ENCODE measurements around the gene MAN1A1.

The MAN1A1 gene

GRCh38 chr6:119145111-119145510 is 204.4 kb downstream of the MAN1A1 start:
- no peaks in the 10 kb centered on the region for H3K9me3 ChIP-seq (ENCODE audit: control insufficient read depth in 1 of 2, low read length in 2 of 2)
- H3K4me1 ChIP-seq (ENCODE audit: control insufficient read depth in 1 of 2, insufficient read depth in 2 of 2, low read length in 2 of 2), result peaks cover 8 to 9% of the 10 kb centered on the region in 2 donors
- H3K36me3 ChIP-seq (ENCODE audit: control insufficient read depth in 1 of 2, insufficient read depth in 2 of 2, low read length in 2 of 2), result no peaks in the 10 kb centered on the region
- H3K27ac ChIP-seq (ENCODE audit: low read length), result no peak overlapping the region
- no peak overlapping the region for H3K4me3 ChIP-seq (ENCODE audit: low read depth in 1 of 2, low read length in 2 of 2)
- no peaks in the 10 kb centered on the region for H3K27me3 ChIP-seq (ENCODE audit: low read depth, low read length)

- Histone ChIP-seq H3K27ac (ENCODE audit: low read length) (no peak overlapping the region), H3K4me1 (ENCODE audit: control insufficient read depth in 1 of 2, insufficient read depth in 2 of 2, low read length in 2 of 2) (peaks cover 0 to under 1% of the 10 kb centered on the region in 2 donors), H3K27me3 (ENCODE audit: low read depth, low read length) (no peaks in the 10 kb centered on the region), H3K9me3 (ENCODE audit: control insufficient read depth in 1 of 2, low read length in 2 of 2) (no peaks in the 10 kb centered on the region), H3K4me3 (ENCODE audit: low read depth in 1 of 2, low read length in 2 of 2) (no peak overlapping the region), H3K36me3 (ENCODE audit: control insufficient read depth in 1 of 2, insufficient read depth in 2 of 2, low read length in 2 of 2) (no peaks in the 10 kb centered on the region)
Measured at GRCh38 chr6:119142637-119143036, 206.9 kb downstream of the MAN1A1 start.

GRCh38 chr6:119142041-119142440 is 207.5 kb downstream of the MAN1A1 start:
- no peaks in the 10 kb centered on the region for H3K27me3 ChIP-seq (ENCODE audit: low read depth, low read length)
- no peaks in the 10 kb centered on the region for H3K4me1 ChIP-seq (ENCODE audit: control insufficient read depth in 1 of 2, insufficient read depth in 2 of 2, low read length in 2 of 2)
- H3K27ac ChIP-seq (ENCODE audit: low read length), result no peak overlapping the region
- H3K36me3 ChIP-seq (ENCODE audit: control insufficient read depth in 1 of 2, insufficient read depth in 2 of 2, low read length in 2 of 2), result no peaks in the 10 kb centered on the region
- H3K4me3 ChIP-seq (ENCODE audit: low read depth in 1 of 2, low read length in 2 of 2), result no peak overlapping the region
- H3K9me3 ChIP-seq (ENCODE audit: control insufficient read depth in 1 of 2, low read length in 2 of 2), result no peaks in the 10 kb centered on the region

GRCh38 chr6:119140196-119141140 is 209.1 kb downstream of the MAN1A1 start:
- no peak overlapping the region for H3K27ac ChIP-seq (ENCODE audit: low read length)
- H3K4me1 ChIP-seq (ENCODE audit: control insufficient read depth in 1 of 2, insufficient read depth in 2 of 2, low read length in 2 of 2), result no peaks in the 10 kb centered on the region
- H3K27me3 ChIP-seq (ENCODE audit: low read depth, low read length), result no peaks in the 10 kb centered on the region
- H3K36me3 ChIP-seq (ENCODE audit: control insufficient read depth in 1 of 2, insufficient read depth in 2 of 2, low read length in 2 of 2), result no peaks in the 10 kb centered on the region
- H3K9me3 ChIP-seq (ENCODE audit: control insufficient read depth in 1 of 2, low read length in 2 of 2), result no peaks in the 10 kb centered on the region
- H3K4me3 ChIP-seq (ENCODE audit: low read depth in 1 of 2, low read length in 2 of 2), result no peak overlapping the region

- Histone ChIP-seq H3K4me1 (ENCODE audit: control insufficient read depth in 1 of 2, insufficient read depth in 2 of 2, low read length in 2 of 2) (no peaks in the 10 kb centered on the region), H3K27ac (ENCODE audit: low read length) (no peak overlapping the region), H3K27me3 (ENCODE audit: low read depth, low read length) (no peaks in the 10 kb centered on the region), H3K36me3 (ENCODE audit: control insufficient read depth in 1 of 2, insufficient read depth in 2 of 2, low read length in 2 of 2) (no peaks in the 10 kb centered on the region), H3K4me3 (ENCODE audit: low read depth in 1 of 2, low read length in 2 of 2) (no peak overlapping the region), H3K9me3 (ENCODE audit: control insufficient read depth in 1 of 2, low read length in 2 of 2) (no peaks in the 10 kb centered on the region)
Measured at GRCh38 chr6:119138906-119139541, 210.5 kb downstream of the MAN1A1 start.

GRCh38 chr6:119137194-119138072 is 212.1 kb downstream of the MAN1A1 start:
- no peaks in the 10 kb centered on the region for H3K9me3 ChIP-seq (ENCODE audit: control insufficient read depth in 1 of 2, low read length in 2 of 2)
- no peak overlapping the region for H3K27ac ChIP-seq (ENCODE audit: low read length)
- no peaks in the 10 kb centered on the region for H3K36me3 ChIP-seq (ENCODE audit: control insufficient read depth in 1 of 2, insufficient read depth in 2 of 2, low read length in 2 of 2)
- no peaks in the 10 kb centered on the region for H3K4me1 ChIP-seq (ENCODE audit: control insufficient read depth in 1 of 2, insufficient read depth in 2 of 2, low read length in 2 of 2)
- no peak overlapping the region for H3K4me3 ChIP-seq (ENCODE audit: low read depth in 1 of 2, low read length in 2 of 2)
- H3K27me3 ChIP-seq (ENCODE audit: low read depth, low read length), result no peaks in the 10 kb centered on the region

GRCh38 chr6:119134752-119135151 is 214.8 kb downstream of the MAN1A1 start:
- H3K36me3 ChIP-seq (ENCODE audit: control insufficient read depth in 1 of 2, insufficient read depth in 2 of 2, low read length in 2 of 2), result no peaks in the 10 kb centered on the region
- H3K27me3 ChIP-seq (ENCODE audit: low read depth, low read length), result no peaks in the 10 kb centered on the region
- H3K4me3 ChIP-seq (ENCODE audit: low read depth in 1 of 2, low read length in 2 of 2), result no peak overlapping the region
- H3K9me3 ChIP-seq (ENCODE audit: control insufficient read depth in 1 of 2, low read length in 2 of 2), result no peaks in the 10 kb centered on the region
- peaks cover 0 to 2% of the 10 kb centered on the region in 2 donors for H3K4me1 ChIP-seq (ENCODE audit: control insufficient read depth in 1 of 2, insufficient read depth in 2 of 2, low read length in 2 of 2)
- H3K27ac ChIP-seq (ENCODE audit: low read length), result no peak overlapping the region

- Histone ChIP-seq H3K4me1 (ENCODE audit: control insufficient read depth in 1 of 2, insufficient read depth in 2 of 2, low read length in 2 of 2) (peaks cover 0 to 6% of the 10 kb centered on the region in 2 donors), H3K9me3 (ENCODE audit: control insufficient read depth in 1 of 2, low read length in 2 of 2) (no peaks in the 10 kb centered on the region), H3K4me3 (ENCODE audit: low read depth in 1 of 2, low read length in 2 of 2) (no peak overlapping the region), H3K27ac (ENCODE audit: low read length) (no peak overlapping the region), H3K27me3 (ENCODE audit: low read depth, low read length) (no peaks in the 10 kb centered on the region), H3K36me3 (ENCODE audit: control insufficient read depth in 1 of 2, insufficient read depth in 2 of 2, low read length in 2 of 2) (no peaks in the 10 kb centered on the region)
Measured at GRCh38 chr6:119133400-119133799, 216.2 kb downstream of the MAN1A1 start.

GRCh38 chr6:119132261-119132981 is 217.1 kb downstream of the MAN1A1 start:
- no peaks in the 10 kb centered on the region for H3K9me3 ChIP-seq (ENCODE audit: control insufficient read depth in 1 of 2, low read length in 2 of 2)
- H3K4me1 ChIP-seq (ENCODE audit: control insufficient read depth in 1 of 2, insufficient read depth in 2 of 2, low read length in 2 of 2), result peaks cover 0 to 6% of the 10 kb centered on the region in 2 donors
- no peaks in the 10 kb centered on the region for H3K27me3 ChIP-seq (ENCODE audit: low read depth, low read length)
- no peak overlapping the region for H3K4me3 ChIP-seq (ENCODE audit: low read depth in 1 of 2, low read length in 2 of 2)
- H3K36me3 ChIP-seq (ENCODE audit: control insufficient read depth in 1 of 2, insufficient read depth in 2 of 2, low read length in 2 of 2), result no peaks in the 10 kb centered on the region
- H3K27ac ChIP-seq (ENCODE audit: low read length), result no peak overlapping the region

- no peaks in the 10 kb centered on the region for H3K36me3 ChIP-seq (ENCODE audit: control insufficient read depth in 1 of 2, insufficient read depth in 2 of 2, low read length in 2 of 2)
- no peak overlapping the region for H3K4me3 ChIP-seq (ENCODE audit: low read depth in 1 of 2, low read length in 2 of 2)
- no peaks in the 10 kb centered on the region for H3K9me3 ChIP-seq (ENCODE audit: control insufficient read depth in 1 of 2, low read length in 2 of 2)
- no peak overlapping the region for H3K27ac ChIP-seq (ENCODE audit: low read length)
- peaks cover 0 to 6% of the 10 kb centered on the region in 2 donors for H3K4me1 ChIP-seq (ENCODE audit: control insufficient read depth in 1 of 2, insufficient read depth in 2 of 2, low read length in 2 of 2)
- no peaks in the 10 kb centered on the region for H3K27me3 ChIP-seq (ENCODE audit: low read depth, low read length)
Measured at GRCh38 chr6:119129968-119130484, 219.5 kb downstream of the MAN1A1 start.
